Measurements from ENCODE around the gene NEURL1B. TPM values are rescaled to one million over a fixed set of nuclear protein-coding genes. Genes with fewer than 3 reads are reported as not detected.

The NEURL1B gene
- total RNA-seq, 4 donors from 2014 or later: 11.9 to 18.8 (median 15.6) TPM

- TF ChIP-seq POLR2A (IDR thresholded peaks at IDR 0.05) (no peak), CTCF (IDR thresholded peaks at IDR 0.05) (no peak)
- H3K4me1 ChIP-seq: peaks cover 0 to 3% (median 0%) of the 10 kb centered on the region in 3 donors
- intact Hi-C loops (cut with DNase I): no loop called here
- no peaks in the 10 kb centered on the region for H3K36me3 ChIP-seq
- no peak overlapping the region for H3K4me3 ChIP-seq
- 88% methylated on average over 3 to 5 of the region's 5 CpGs for WGBS, 2 donors
- no peak for DNase-seq
- no peaks in the 10 kb centered on the region for H3K9me3 ChIP-seq
- H3K27me3 ChIP-seq: no peaks in the 10 kb centered on the region
- H3K27ac ChIP-seq: no peak overlapping the region
These were observed 11.0 kb upstream of the NEURL1B start for GRCh38 chr5:172630082-172630481.

- Histone ChIP-seq H3K4me3 (no peak overlapping the region), H3K36me3 (no peaks in the 10 kb centered on the region), H3K27me3 (no peaks in the 10 kb centered on the region), H3K27ac (no peak overlapping the region), H3K4me1 (peaks cover 0 to 5% (median 0%) of the 10 kb centered on the region in 3 donors), H3K9me3 (no peaks in the 10 kb centered on the region)
- intact Hi-C loops (cut with DNase I): no loop called here
- TF ChIP-seq POLR2A (IDR thresholded peaks at IDR 0.05): no peak
- TF ChIP-seq CTCF (IDR thresholded peaks at IDR 0.05): no peak
- WGBS, 2 donors: 60 to 100% methylated on average over 1 to 2 of the region's 6 CpGs
- DNase-seq: no peak
These were observed 10.6 kb upstream of the NEURL1B start for GRCh38 chr5:172630482-172630881.

- intact Hi-C loops (cut with DNase I): no loop called here
- no peak for TF ChIP-seq CTCF (IDR thresholded peaks at IDR 0.05)
- TF ChIP-seq POLR2A (IDR thresholded peaks at IDR 0.05): no peak
- H3K36me3 ChIP-seq: no peaks in the 10 kb centered on the region
- 78 to 81% methylated on average over 1 to 6 of the region's 6 CpGs for WGBS, 2 donors
- no peak overlapping the region for H3K4me3 ChIP-seq
- no peak overlapping the region for H3K27ac ChIP-seq
- H3K9me3 ChIP-seq: no peaks in the 10 kb centered on the region
- no peak for DNase-seq
- peaks cover 0 to 5% (median 0%) of the 10 kb centered on the region in 3 donors for H3K4me1 ChIP-seq
- no peaks in the 10 kb centered on the region for H3K27me3 ChIP-seq
These were observed 10.1 kb upstream of the NEURL1B start for GRCh38 chr5:172630986-172631385.

GRCh38 chr5:172632346-172633092 is 8.5 kb upstream of the NEURL1B start:
- 78 to 96% methylated on average over 2 to 6 of the region's 6 CpGs for WGBS, 2 donors
- Histone ChIP-seq H3K27me3 (no peaks in the 10 kb centered on the region), H3K36me3 (no peaks in the 10 kb centered on the region), H3K9me3 (no peaks in the 10 kb centered on the region), H3K4me1 (peaks cover 0 to 19% (median 10%) of the 10 kb centered on the region in 3 donors), H3K4me3 (no peak overlapping the region), H3K27ac (no peak overlapping the region)
- intact Hi-C loops (cut with DNase I): no loop called here
- DNase-seq: no peak
- TF ChIP-seq CTCF (IDR thresholded peaks at IDR 0.05) (no peak), POLR2A (IDR thresholded peaks at IDR 0.05) (no peak)

- Histone ChIP-seq H3K27ac (no peak overlapping the region), H3K27me3 (no peaks in the 10 kb centered on the region), H3K9me3 (no peaks in the 10 kb centered on the region), H3K4me3 (no peak overlapping the region), H3K4me1 (peaks cover 0 to 26% (median 10%) of the 10 kb centered on the region in 3 donors), H3K36me3 (no peaks in the 10 kb centered on the region)
- no peak for DNase-seq
- intact Hi-C loops (cut with DNase I): no loop called here
- WGBS, 2 donors: 88 to 90% methylated on average over 3 of the region's 3 CpGs
- TF ChIP-seq POLR2A (IDR thresholded peaks at IDR 0.05) (no peak), CTCF (IDR thresholded peaks at IDR 0.05) (no peak)
These were observed 7.6 kb upstream of the NEURL1B start for GRCh38 chr5:172633403-172633970.
